Erythroblast (primary cell): ENCODE data around the gene HUS1B.

Source experiments
- GATA1 ChIP-seq: IDR thresholded peaks from 2 replicates; pipeline ENCODE4 v1.6.1; 2011; ENCODE audit warnings: low read depth, mild to moderate bottlenecking, control low read depth, low read length, moderate library complexity
- POLR2A ChIP-seq: IDR thresholded peaks from 2 replicates; pipeline ENCODE4 v1.6.1; 2011; ENCODE audit warnings: mild to moderate bottlenecking, low read length

DNA sequence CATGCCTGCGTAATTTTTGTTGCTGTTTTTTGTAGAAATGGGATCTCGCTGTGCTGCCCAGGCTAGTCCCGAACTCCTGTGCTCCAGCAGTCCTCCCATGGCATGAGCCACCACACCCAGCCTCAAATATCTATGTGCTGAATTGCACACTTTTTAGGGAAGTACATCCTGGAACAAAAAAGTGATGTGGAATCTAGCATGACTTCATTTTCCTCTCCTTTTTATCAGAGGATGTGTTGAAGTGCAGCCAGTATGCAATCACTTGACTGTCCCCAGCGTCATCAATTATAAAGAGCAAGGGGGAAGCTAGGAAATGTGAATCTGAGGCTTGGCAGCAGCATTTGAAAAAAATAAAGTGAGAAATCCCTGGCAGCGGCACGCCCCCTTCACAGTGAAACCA lies 42.4 kb upstream of the HUS1B start:
- TF ChIP-seq POLR2A (no peak), GATA1 (no peak)
